OCI-LY1 (cell line): ENCODE measurements around the gene CDKAL1.

Source experiments
- H2AFZ ChIP-seq: fragments of 200-600 bp; sonication (generic), shearing (Covaris generic); 2 replicates; pipeline ENCODE4 v1.6.0; 2014; ENCODE audit warnings: antibody characterized with exemption, mild to moderate bottlenecking, low read length
- H3F3A ChIP-seq: fragments of 200-600 bp; sonication (generic), shearing (Covaris generic); 2 replicates; pipeline ENCODE4 v1.6.0; 2014; ENCODE audit warnings: mild to moderate bottlenecking, antibody characterized with exemption, low read length, moderate library complexity; ENCODE audit not compliant: insufficient read depth
- H3K27ac ChIP-seq: fragments of 200-600 bp; sonication (generic); 2 replicates; pipeline ENCODE4 v1.5.1; 2014; ENCODE audit warnings: low read length, mixed run types, mild to moderate bottlenecking, low read depth; ENCODE audit not compliant: poor library complexity, severe bottlenecking
- H3K27me3 ChIP-seq: fragments of 200-600 bp; sonication (generic); 2 replicates; pipeline ENCODE4 v1.6.0; 2014; ENCODE audit warnings: antibody characterized with exemption, mild to moderate bottlenecking, low read length, moderate library complexity; ENCODE audit not compliant: insufficient read depth
- H3K36me3 ChIP-seq: fragments of 200-600 bp; sonication (generic); 2 replicates; pipeline ENCODE4 v1.6.1; 2014; ENCODE audit warnings: mild to moderate bottlenecking, antibody characterized with exemption, low read length, moderate library complexity, mixed read lengths; ENCODE audit not compliant: insufficient read depth
- H3K4me1 ChIP-seq: fragments of 200-600 bp; sonication (generic); 2 replicates; pipeline ENCODE4 v1.5.1; 2014; ENCODE audit warnings: mild to moderate bottlenecking, low read length, moderate library complexity; ENCODE audit not compliant: insufficient read depth, severe bottlenecking
- H3K4me2 ChIP-seq: fragments of 200-600 bp; sonication (generic), shearing (Covaris generic); 2 replicates; pipeline ENCODE4 v1.6.1; 2014; ENCODE audit warnings: low read length
- H3K4me3 ChIP-seq: fragments of 200-600 bp; sonication (generic); 2 replicates; pipeline ENCODE4 v1.5.1; 2014; ENCODE audit warnings: low read length, low read depth, mild to moderate bottlenecking, mixed read lengths; ENCODE audit not compliant: poor library complexity, severe bottlenecking
- H3K79me2 ChIP-seq: fragments of 200-600 bp; shearing (Covaris generic); 2 replicates; pipeline ENCODE4 v1.6.1; 2016; ENCODE audit warnings: mixed run types, low read length, mixed read lengths; ENCODE audit not compliant: insufficient read depth
- H3K9ac ChIP-seq: fragments of 200-600 bp; sonication (generic), shearing (Covaris generic); 2 replicates; pipeline ENCODE4 v1.6.1; 2014; ENCODE audit warnings: mild to moderate bottlenecking, low read length, mixed read lengths
- H3K9me2 ChIP-seq: fragments of 200-600 bp; sonication (generic), shearing (Covaris generic); 2 replicates; pipeline ENCODE4 v1.6.1; 2014; ENCODE audit warnings: low read depth, mild to moderate bottlenecking, low read length, mixed read lengths
- H3K9me3 ChIP-seq: fragments of 200-600 bp; shearing (Covaris generic); 2 replicates; pipeline ENCODE4 v1.6.1; 2014; ENCODE audit warnings: low read length, mixed read lengths
- H4K20me1 ChIP-seq: fragments of 200-600 bp; sonication (generic), shearing (Covaris generic); 2 replicates; pipeline ENCODE4 v1.6.0; 2016; ENCODE audit warnings: mild to moderate bottlenecking, low read length; ENCODE audit not compliant: insufficient read depth
- CTCF ChIP-seq: fragments of 200-600 bp; sonication (generic), shearing (Covaris generic); IDR thresholded peaks from 2 replicates; pipeline ENCODE4 v1.5.1; 2017; ENCODE audit warnings: mild to moderate bottlenecking, antibody characterized with exemption, low read length, moderate library complexity, mixed read lengths
- EZH2 ChIP-seq: fragments of 200-600 bp; sonication (generic), shearing (Covaris generic); IDR thresholded peaks from 2 replicates; pipeline ENCODE4 v1.8.0; 2017; ENCODE audit warnings: borderline replicate concordance, mixed run types, mild to moderate bottlenecking, antibody characterized with exemption, low read length, moderate library complexity, mixed read lengths

CDKAL1 gene

GRCh38 chr6:21227486-21227885 is 693.2 kb downstream of the CDKAL1 start:
- H3K27ac ChIP-seq = no peak overlapping the region
- no peak overlapping the region for H3K4me3 ChIP-seq
- no peaks in the 10 kb centered on the region for H3K4me1 ChIP-seq
- H3K27me3 ChIP-seq = no peaks in the 10 kb centered on the region
- no peaks in the 10 kb centered on the region for H3K79me2 ChIP-seq
- H3F3A ChIP-seq = no peaks in the 10 kb centered on the region
- H3K9me2 ChIP-seq = no peaks in the 10 kb centered on the region
- no peak overlapping the region for H3K4me2 ChIP-seq
- no peaks in the 10 kb centered on the region for H4K20me1 ChIP-seq
- H3K9ac ChIP-seq = no peak overlapping the region
- no peak for TF ChIP-seq EZH2
- no peak for TF ChIP-seq CTCF
- no peaks in the 10 kb centered on the region for H3K9me3 ChIP-seq
- H3K36me3 ChIP-seq = no peaks in the 10 kb centered on the region
- no peak overlapping the region for H2AFZ ChIP-seq

- no peaks in the 10 kb centered on the region for H3F3A ChIP-seq
- H3K27me3 ChIP-seq = no peaks in the 10 kb centered on the region
- no peak overlapping the region for H3K4me3 ChIP-seq
- H3K4me1 ChIP-seq = no peaks in the 10 kb centered on the region
- no peak overlapping the region for H2AFZ ChIP-seq
- no peaks in the 10 kb centered on the region for H3K9me3 ChIP-seq
- H3K79me2 ChIP-seq = no peaks in the 10 kb centered on the region
- TF ChIP-seq EZH2 (no peak), CTCF (no peak)
- no peak overlapping the region for H3K4me2 ChIP-seq
- no peak overlapping the region for H3K27ac ChIP-seq
- H3K9me2 ChIP-seq = no peaks in the 10 kb centered on the region
- H3K9ac ChIP-seq = no peak overlapping the region
- no peaks in the 10 kb centered on the region for H3K36me3 ChIP-seq
- H4K20me1 ChIP-seq = no peaks in the 10 kb centered on the region
These were observed 694.2 kb downstream of the CDKAL1 start for GRCh38 chr6:21228411-21228810.

GRCh38 chr6:21228876-21229460 is 694.7 kb downstream of the CDKAL1 start:
- Histone ChIP-seq H3K27ac (no peak overlapping the region), H3K79me2 (no peaks in the 10 kb centered on the region), H3K9me3 (no peaks in the 10 kb centered on the region), H4K20me1 (no peaks in the 10 kb centered on the region), H3K4me2 (no peak overlapping the region), H3K27me3 (no peaks in the 10 kb centered on the region), H3K36me3 (no peaks in the 10 kb centered on the region), H3K9me2 (no peaks in the 10 kb centered on the region), H3K4me3 (no peak overlapping the region), H3K4me1 (no peaks in the 10 kb centered on the region), H3K9ac (no peak overlapping the region), H2AFZ (no peak overlapping the region), H3F3A (no peaks in the 10 kb centered on the region)
- TF ChIP-seq CTCF (no peak), EZH2 (no peak)
